DMS114 treated with DMSO at 0.1 percent for 48 hours (cell line): Measurements from ENCODE around the gene SAA4.
"Not testable (repeated sequence)": the region's sequence is repeated elsewhere in the genome, so short reads cannot be mapped to it uniquely, and the experiment has no call there.

Experiments
- DNase-seq: peaks from one replicate; lab custom pipeline; 2025; ENCODE audit not compliant: unreplicated experiment; lab: John Stamatoyannopoulos, UW

SAA4 gene, protein sequence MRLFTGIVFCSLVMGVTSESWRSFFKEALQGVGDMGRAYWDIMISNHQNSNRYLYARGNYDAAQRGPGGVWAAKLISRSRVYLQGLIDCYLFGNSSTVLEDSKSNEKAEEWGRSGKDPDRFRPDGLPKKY

DNA sequence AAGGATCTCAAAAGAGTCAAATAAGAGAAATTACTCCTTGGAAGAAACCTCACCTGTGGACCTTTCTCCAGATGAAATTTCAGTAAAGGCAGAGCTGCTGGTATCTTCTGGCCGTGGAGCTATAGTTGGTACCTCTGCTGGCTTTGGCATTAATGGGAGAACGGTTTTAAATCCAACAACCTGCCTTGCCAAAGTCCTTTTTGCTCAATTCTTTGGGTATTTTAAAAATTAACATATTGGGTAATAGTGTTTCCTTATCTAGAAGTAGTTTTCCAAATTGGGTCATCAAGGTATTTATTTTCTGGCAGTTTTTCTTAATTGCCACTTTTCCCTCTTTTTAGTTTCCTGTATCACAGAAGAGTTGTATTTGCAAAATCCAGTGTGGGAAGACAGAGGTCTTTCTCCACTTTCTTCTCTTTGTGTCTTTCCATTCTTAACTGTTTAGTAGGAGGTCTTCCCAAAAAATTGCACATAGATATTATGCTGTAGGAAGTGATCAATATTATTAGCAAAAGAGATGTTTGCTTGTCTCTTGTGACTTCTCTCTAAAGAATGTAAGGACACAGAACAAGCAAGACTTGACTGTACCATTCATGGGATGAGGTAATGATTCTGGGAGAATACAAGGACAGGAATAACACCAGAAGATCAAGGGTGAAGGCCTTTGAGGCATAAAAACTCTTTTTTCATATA lies at the start of gene SAA4:
Gene SAA4 (minus strand): TSS at position 139 of the 693 bp plus-strand sequence. CDS start 876 bp downstream, outside the sequence.
- no peak for DNase-seq

DNA sequence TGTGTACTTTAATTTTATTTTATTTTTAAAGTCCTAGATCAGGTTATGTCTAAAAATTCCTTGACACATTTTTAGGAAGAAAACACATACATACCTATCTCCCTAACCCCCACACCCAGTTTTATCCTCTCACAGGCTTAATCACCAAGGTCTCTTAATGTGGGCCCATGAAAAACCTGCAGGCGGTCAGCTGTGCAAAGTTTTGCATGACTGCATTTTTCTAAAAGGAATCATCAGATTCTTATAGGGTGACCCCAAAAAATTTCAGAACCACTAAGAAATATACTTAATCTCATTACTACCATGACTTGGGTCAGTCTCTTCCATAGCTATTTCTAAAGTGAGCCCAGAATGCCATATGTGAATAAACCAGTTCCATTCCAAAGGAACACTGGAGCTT lies 49.2 kb upstream of the SAA4 start:
- no peak for DNase-seq

DNA sequence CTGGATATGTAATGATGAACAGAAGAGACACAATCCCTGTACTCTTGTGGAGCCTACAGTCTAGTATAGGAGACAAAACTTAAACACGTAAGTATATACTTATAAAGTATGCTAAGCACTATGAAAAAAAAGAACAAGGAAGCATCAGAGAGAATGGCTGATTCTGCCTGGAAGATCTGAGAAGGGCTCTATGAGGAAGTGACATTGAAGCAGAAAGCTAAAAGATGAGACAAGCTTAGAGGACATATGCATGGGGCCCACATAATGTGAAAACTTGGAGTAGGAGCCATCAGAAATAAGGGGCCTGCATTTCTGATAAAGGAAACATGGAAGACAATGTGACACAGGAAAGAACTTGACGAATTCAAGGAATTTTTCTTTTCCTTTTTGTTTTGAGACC lies 46.0 kb upstream of the SAA4 start:
- DNase-seq, result no peak

DNA sequence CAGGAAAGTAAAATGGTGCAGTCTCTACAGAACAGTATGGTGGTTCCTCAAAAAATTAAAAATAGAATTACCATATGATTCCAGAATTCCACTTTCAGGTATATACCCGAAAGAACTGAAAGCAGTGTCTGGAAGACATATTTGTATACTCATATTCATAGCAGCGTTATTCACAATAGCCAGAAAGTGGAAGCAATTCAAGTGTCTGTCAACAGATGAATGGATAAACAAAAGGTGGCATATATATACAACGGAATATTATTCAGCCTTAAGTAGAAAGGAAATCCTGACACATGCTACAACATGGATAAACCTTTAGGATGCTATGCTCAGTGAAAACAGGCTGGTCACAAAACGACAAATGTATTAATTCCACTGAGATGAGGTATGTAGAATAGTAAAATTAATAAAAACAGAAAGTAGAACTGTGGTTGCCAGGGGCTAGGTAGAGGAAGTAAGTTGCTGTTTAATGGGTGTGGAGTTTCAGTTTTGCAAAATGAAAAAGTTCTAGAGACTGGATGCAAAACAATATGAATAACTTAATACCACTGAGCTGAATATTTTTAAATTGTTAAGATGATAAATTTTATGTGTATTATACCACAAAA lies 43.9 kb upstream of the SAA4 start:
- DNase-seq, result no peak

DNA sequence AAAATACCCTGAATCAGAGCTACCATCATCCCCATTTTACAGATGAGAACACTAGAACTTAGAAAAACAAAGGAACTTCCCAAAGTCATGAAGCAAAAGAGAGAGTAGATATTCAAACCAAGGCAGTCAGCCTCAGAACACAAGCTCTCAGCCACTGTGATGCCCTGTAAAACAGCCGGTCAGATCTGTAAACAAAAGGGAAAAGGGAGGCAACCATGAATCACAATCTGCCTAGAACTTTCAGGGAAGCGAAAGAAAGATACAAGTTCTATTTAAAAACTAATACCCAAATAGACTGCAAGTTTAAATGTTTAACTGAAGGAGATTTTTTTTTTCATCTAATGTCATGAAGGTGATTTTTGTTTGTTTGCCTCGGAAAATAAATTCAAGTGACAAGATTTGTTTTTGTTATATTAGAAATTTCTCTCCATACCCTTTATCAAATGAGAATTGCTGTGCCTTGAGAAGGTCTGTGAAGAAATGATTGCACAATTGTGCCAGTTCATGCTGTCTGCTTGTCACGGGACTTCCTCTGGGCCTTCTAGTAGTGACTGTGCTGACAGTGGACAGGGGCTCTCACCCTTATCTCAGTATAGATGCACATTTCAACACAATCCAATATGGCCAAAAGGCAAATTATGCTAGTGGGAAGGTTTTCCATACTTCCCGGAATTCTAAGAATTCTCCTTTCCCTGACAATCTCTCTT lies 41.1 kb upstream of the SAA4 start:
- no peak for DNase-seq

DNA sequence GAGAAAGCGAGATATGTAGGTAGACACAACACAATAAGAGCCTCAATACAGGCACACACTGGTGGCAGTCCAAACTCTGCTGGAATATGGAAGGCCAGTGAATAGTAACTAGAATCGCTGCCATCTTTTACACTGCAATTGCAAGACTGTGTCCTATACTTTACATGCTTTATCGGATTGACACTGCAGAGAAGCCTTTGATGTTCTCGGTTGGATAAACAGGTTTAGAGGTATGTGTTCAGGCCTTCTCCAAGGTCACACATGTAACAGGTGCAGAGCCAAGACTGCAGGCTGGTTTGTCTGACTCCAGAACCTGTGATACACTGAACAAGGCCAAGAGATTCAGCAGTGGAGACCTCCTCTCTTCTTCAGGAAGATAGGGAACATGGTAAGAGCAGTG lies 34.6 kb upstream of the SAA4 start:
- no peak for DNase-seq

DNA sequence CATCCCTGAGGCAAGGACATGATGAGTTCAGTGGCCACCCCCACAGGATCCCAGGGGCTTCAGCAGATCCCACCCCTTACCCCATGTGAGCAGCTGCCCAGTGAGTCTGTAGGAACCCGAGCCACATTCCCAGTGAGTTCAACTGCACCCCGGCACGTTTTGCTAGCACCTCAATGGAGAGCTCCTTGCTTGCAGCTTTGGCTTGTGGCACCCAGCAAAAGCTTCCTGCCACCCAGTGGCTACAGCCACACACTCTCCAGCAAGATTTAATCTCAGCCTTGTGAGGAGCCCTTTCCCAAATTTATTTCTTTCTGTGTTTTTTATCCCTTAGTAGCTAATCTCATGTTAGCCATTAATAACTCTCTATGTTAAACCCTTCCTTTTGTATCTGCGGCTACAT lies 33.5 kb upstream of the SAA4 start:
- DNase-seq, result no peak

DNA sequence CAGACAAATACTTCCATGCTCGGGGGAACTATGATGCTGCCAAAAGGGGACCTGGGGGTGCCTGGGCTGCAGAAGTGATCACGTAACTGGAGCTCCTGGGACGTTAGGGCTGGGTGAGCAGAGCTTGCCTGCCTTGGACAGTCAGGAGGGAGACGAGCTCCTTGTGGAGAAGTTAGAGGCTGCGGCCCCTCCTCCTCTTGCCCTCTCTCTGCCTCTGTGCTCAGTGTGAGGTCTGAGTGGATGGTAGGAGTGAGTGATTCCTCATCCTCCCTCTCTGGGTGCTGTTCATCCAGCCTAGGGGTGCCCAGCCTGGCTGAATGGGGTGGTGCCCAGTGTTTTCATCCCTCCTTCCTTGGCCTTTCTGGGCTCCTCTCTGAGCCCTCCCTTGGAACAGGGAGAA lies 32.6 kb upstream of the SAA4 start:
- DNase-seq, result not testable (repeated sequence)

DNA sequence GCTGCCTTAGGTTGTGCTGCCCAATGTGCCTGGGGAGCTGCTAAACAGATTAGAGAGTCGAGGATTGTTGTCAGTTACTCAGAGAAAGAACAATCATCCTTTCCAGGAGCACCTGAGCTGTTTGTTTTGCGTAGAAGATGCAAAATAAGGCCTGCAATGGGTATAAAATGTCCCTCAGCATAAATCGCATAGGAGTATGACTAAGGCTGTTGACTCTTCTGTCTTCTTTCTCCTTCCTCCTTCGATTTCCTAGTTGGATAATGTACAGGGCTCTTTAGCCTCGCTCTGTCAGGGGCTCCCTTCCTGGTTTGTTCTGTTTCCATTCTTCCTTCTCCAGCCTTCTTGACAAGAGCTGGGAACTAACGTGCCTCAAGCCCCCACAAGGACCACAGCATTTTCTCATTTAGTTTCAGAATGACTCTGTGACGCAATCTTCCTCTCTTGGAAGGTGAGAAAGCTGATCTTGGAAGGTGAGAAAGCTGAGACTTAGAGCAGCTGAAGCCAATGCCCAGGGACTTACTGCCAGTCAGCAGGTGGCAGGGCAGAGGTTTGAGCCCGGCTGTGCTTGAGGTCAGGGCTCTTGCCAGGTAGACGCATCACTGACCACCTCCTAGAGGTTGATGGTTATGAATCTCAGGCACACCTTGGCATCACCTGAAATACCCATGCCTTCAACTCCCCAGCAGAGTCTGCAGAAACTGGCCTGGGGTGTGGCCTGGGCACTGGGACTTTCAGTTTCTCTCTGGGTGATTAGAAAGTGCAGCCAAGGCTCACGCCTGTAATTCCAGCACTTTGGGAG lies 30.9 kb upstream of the SAA4 start:
- DNase-seq, result not testable (repeated sequence)

DNA sequence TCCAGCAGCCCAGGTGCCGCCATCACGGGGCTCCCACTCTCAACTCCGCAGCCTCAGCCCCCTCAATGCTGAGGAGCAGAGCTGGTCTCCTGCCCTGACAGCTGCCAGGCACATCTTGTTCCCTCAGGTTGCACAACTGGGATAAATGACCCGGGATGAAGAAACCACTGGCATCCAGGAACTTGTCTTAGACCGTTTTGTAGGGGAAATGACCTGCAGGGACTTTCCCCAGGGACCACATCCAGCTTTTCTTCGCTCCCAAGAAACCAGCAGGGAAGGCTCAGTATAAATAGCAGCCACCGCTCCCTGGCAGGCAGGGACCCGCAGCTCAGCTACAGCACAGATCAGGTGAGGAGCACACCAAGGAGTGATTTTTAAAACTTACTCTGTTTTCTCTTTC lies 29.3 kb upstream of the SAA4 start, which contains the start of gene SAA1:
Gene SAA1 (plus strand): TSS at position 316 of the 400 bp plus-strand sequence. CDS start 624 bp downstream, outside the sequence.
- no peak for DNase-seq

DNA sequence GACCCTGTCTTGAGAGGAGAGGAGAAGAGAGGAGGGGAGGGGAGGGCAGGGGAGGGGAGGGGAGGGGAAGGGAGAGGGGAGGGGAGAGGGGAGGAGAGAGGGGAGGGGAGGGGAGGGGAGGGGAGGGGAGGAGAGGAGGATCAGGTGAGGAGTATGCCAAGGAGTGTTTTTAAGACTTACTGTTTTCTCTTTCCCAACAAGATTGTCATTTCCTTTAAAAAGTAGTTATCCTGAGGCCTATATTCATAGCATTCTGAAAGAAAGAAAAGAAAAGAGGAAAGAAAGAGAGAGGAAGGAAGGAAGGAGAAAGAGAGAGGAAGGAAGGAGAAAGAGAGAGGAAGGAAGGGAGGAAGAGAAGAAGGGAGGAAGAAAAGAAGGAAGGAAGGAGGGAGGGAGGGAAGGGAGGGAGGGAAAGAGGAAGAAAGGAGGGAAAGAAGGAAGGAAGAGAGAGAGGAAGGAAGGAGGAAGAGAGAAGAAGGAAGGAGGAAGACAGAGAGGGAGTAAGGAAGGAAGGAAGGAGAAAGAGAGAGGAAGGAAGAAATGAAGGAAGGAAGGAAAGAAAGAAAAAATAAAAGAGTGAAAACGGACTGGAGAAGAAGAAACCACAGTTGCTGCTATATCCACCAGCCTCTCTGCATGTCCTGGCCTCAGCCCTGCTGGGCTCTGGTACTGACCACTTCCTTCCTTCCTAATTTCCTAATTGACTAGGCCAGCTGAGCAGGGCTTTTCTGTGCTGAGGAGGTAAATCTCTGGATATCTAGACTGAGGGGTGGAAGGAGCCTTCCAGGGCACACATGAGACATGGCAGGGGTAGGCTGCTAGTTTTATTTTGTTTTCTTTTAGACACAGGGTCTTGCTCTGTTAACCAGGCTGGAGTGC lies 28.3 kb upstream of the SAA4 start:
- no peak for DNase-seq

DNA sequence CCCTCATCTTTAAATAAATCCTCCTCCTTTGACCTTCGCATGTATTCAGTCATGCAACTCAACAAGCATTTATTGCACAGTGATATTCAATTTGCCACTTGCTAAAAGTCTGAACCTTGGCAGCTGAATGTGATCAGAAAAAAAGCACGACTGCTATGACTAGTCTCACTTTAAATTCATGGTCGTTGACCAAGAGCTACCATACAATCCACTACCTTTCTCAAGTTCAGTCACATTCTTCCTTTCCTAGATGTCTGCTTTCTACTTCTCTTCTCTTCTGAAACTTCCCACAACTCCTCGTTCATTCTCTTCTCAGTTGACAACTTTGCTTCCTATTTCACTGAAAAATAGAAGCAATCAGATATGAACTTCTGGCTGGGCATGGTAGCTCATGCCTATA lies 27.4 kb upstream of the SAA4 start:
- DNase-seq, result no peak

DNA sequence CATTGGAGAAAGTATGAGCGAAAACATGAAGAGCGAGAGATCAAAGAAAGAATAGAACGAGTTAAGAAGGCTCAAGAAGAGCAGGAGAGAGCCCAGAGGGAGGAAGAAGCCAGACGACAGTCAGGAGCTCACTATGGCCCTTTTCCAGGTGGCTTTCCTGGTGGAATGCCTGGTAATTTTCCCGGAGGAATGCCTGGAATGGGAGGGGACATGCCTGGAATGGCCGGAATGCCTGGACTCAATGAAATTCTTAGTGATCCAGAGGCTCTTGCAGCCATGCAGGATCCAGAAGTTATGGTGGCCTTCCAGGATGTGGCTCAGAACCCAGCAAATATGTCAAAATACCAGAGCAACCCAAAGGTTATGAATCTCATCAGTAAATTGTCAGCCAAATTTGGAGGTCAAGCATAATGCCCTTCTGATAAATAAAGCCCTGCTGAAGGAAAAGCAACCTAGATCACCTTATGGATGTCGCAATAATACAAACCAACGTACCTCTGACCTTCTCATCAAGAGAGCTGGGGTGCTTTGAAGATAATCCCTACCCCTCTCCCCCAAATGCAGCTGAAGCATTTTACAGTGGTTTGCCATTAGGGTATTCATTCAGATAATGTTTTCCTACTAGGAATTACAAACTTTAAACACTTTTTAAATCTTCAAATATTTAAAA lies 26.2 kb upstream of the SAA4 start:
- DNase-seq, result not testable (repeated sequence)

DNA sequence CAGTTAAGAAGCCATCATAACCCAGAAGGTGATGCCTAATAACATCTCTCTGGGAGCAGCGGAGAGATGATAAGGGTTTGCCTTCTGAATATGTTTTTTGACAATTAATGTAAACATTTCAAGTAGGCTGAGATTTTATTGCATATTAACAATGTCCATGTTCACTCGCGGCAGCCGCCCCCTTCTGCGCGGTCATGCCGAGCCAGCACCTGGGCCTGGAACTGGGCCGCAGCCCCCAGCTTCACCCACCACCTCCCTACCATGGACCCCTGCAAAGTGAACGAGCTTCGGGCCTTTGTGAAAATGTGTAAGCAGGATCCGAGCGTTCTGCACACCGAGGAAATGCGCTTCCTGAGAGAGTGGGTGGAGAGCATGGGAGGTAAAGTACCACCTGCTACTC lies 25.1 kb upstream of the SAA4 start:
- no peak for DNase-seq

DNA sequence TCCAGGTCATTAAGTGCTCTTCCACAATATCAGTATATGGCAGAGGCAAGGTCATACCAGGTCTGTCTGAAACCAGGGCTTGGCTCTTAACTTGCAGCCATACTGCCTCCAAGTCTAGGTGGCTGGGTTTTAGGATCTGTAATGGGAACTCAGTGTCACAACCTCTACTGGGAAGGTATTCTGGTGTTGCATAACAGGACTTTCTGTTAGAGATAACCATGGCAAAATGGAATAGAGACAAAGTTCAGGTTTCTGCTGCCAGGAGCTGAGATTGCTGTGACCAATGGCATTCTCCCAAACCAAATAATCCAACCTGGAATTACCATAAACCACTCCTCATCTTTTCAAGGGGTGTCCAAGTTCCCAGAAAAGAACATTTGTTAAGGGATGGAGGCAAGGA lies 22.7 kb upstream of the SAA4 start:
- DNase-seq, result no peak

DNA sequence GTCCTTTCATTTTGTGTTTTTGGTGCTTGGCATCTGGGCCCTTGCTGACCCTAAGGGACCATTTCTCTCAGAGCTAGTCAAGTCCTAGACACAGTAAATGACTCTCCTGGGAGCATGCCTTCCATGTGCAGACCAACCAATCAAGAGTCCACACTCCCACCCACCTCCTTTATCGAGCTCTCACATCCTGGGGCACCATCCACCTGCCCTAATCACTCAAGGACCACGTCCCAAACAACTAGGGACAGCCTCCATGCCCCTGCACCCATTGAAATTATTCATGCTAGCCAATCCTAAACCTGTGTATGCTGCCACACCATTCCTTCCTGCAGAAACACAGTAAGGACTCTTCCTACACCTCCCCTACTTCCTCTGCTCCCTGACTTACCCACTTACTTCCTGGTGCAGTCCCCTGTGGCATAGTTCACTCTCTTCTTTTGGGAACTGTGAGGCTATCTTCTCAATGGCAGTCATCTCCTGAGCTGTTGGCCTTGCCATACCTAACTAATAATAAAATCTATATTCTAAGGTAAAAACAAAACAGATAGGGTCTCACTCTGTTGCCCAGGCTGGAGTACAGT lies 18.3 kb upstream of the SAA4 start:
- DNase-seq, result no peak

DNA sequence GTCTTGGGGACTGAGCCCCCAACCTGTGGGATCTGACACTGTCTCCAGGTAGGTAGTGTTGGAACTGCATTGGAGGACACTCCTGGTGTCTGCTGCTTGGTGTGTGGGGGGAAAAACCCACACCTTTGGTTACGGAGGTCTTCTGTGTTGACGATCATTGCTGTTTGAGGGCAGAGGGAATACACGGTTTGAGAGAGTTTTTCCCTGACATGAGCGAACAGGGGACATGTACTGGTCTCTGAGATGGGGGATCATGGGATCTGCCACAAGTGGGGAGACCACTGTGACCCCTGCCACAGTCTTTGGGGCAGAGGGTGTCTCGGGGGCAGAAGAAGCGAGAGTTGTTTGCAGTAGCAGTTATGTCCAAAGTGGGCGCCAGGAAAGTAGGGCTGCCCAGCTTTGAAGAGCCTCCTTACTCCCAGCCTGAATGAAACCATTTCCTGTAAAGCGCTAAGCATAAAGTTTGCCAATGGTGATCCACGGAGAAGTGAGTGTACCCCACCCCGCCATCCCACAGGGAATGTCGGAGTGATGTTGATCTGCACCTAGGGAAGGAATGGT lies 17.3 kb upstream of the SAA4 start:
- no peak for DNase-seq

DNA sequence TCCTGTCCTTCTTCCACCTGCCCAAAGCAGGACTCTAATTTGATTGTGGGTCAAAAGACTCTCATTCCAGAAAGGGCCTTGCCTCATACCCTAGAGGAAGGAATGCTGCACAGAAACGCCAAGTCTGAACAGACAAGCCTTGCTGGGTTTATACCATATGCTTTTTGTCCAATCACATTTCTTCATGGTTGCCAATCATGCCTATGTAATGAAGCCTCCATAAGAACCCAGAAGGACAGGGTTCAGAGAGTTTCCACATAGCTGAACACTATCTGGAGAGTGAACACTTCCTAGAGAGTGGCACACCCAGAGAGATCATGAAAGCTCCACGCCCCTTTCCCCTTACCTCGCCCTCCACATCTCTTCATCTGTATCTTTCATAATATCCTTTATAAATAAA lies 16.6 kb upstream of the SAA4 start:
- DNase-seq, result no peak

DNA sequence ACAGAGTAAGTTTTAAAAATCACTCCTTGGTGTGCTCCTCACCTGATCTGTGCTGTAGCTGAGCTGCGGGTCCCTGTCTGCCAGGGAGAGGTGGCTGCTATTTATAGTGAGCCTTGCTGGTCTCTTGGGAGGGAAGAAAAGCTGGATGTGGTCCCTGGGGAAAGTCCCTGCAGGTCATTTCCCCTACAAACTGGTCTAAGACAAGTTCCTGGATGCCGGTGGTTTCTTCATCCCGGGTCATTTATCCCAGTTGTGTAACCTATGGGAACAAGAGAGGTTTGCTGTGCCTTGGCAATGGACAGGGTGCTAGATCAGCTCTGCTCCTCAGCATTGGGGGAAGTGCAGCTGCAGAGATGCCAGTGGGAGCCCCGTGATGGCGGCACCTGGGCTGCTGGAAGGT lies 12.0 kb upstream of the SAA4 start, which contains the start of gene SAA2:
Gene SAA2 (minus strand): TSS at position 108 of the 400 bp plus-strand sequence. CDS start 657 bp downstream, outside the sequence.
- DNase-seq, result no peak
